Uterus (tissue), 2 donors: ENCODE measurements around the gene CAMTA1.

Source experiments
- POLR2A ChIP-seq, 2 donors: fragments of 450-650 bp; IDR thresholded peaks; one replicate each; pipeline ENCODE4 v1.6.1; 2016; ENCODE audit warnings: antibody characterized with exemption in 2 of 2, mild to moderate bottlenecking in 1 of 2, moderate library complexity in 1 of 2
- TF ChIP-seq, protein P1 (sequence below), 4 experiments: fragments of 200-600 bp in 2 of 4; fragments of 450-650 bp in 2 of 4; sonication (generic) in 2 of 4; IDR thresholded peaks; one replicate each; pipeline ENCODE4 v1.5.1; 2016 to 2019; ENCODE audit warnings: antibody characterized with exemption in 4 of 4, mild to moderate bottlenecking in 2 of 4, moderate library complexity in 1 of 4

DNA sequence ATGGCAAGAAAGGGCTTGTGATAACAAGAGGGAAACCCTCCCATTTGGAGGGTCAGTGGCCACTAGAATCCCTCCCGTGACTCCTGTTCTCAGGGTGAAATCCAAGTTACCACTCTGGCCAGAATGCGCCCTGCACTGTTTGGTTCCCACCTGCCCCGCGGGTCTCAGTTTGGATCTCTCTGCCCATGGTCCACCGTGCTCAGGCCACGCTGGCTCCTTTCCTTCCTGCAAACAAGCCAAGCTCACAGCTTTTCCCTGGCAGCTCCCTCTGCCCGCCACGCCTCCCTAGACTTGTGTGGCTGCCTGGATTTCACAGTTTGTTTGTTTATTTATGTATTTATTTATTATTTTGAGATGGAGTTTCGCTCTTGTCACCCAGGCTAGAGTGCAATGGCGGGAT, 806.3 kb downstream of the CAMTA1 start:
- TF ChIP-seq, protein P1, sequence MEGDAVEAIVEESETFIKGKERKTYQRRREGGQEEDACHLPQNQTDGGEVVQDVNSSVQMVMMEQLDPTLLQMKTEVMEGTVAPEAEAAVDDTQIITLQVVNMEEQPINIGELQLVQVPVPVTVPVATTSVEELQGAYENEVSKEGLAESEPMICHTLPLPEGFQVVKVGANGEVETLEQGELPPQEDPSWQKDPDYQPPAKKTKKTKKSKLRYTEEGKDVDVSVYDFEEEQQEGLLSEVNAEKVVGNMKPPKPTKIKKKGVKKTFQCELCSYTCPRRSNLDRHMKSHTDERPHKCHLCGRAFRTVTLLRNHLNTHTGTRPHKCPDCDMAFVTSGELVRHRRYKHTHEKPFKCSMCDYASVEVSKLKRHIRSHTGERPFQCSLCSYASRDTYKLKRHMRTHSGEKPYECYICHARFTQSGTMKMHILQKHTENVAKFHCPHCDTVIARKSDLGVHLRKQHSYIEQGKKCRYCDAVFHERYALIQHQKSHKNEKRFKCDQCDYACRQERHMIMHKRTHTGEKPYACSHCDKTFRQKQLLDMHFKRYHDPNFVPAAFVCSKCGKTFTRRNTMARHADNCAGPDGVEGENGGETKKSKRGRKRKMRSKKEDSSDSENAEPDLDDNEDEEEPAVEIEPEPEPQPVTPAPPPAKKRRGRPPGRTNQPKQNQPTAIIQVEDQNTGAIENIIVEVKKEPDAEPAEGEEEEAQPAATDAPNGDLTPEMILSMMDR (IDR thresholded peaks at IDR 0.05) = no peak
- no peak for TF ChIP-seq POLR2A (IDR thresholded peaks at IDR 0.05)
